GM12865 (cell line): ENCODE measurements around the gene EYA4.

Experiments
- DNase-seq: peaks from one replicate; pipeline ENCODE4 v3.0.0; 2010; ENCODE audit warnings: low read depth
- H3K4me3 ChIP-seq: 2 replicates; pipeline ENCODE4 v1.5.1; 2011; ENCODE audit warnings: mild to moderate bottlenecking, low read depth, low read length, control low read depth
- TF ChIP-seq, protein P1 (sequence below): IDR thresholded peaks from 2 replicates; pipeline ENCODE4 v1.5.1; 2011; ENCODE audit warnings: low read length, control low read depth, low read depth, inconsistent platforms; ENCODE audit not compliant: insufficient read depth; ENCODE audit errors: missing control alignments

Gene EYA4

DNA sequence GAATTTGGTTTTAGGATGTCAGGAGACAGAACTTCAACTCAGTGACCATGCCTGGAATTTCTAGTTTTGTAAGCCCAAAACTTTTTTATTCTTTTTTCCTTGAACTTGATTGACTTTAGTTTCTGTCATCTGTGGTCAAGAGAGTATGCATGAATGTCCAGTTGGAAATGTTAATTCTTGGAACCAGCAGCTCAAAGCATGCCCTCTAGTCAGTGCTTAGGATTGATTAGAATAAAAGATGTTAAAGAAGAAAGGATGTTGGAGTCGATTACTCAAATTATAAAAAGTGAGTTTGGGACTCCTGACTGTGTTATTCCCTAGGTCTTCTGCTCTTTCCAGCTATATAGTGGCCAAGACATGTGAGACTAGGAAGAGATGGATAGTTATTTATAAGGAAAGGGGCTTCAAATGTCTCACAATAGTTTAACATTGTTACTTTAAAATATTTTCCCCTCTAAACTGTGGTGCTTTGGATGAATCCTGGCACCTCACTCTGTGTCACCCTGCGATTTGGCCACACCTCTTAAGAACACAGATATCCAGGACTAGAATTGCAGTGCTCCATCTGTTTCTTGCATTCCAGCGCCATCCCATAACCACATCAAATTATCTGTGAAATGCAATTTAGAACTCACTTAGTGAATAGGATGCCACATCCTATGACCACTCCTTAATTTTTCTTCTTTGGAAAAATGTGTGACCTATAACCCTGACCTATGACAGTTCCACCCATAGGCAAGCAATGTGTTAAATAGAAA lies 298.5 kb downstream of the EYA4 start:
- TF ChIP-seq, protein P1, sequence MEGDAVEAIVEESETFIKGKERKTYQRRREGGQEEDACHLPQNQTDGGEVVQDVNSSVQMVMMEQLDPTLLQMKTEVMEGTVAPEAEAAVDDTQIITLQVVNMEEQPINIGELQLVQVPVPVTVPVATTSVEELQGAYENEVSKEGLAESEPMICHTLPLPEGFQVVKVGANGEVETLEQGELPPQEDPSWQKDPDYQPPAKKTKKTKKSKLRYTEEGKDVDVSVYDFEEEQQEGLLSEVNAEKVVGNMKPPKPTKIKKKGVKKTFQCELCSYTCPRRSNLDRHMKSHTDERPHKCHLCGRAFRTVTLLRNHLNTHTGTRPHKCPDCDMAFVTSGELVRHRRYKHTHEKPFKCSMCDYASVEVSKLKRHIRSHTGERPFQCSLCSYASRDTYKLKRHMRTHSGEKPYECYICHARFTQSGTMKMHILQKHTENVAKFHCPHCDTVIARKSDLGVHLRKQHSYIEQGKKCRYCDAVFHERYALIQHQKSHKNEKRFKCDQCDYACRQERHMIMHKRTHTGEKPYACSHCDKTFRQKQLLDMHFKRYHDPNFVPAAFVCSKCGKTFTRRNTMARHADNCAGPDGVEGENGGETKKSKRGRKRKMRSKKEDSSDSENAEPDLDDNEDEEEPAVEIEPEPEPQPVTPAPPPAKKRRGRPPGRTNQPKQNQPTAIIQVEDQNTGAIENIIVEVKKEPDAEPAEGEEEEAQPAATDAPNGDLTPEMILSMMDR: no peak
- H3K4me3 ChIP-seq: no peak overlapping the region
- DNase-seq: no peak

DNA sequence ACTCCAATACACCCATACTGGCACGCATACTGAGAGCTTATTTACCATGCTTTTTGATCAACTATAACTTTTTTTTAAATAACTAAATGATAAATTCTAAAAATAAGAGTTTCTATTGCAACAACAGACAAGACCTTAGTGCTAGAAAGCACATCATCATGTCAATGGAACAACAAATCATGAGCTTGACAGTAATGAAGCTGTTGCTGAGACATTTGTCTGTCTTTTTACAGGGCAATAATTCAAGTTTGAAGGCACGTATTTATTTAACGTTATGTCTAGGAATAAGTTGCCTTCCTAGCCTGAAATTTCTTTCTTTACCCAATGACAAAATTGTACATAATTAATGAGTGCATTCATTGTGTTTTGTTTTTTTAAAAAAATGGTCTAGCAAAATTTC lies 299.2 kb downstream of the EYA4 start:
- no peak overlapping the region for H3K4me3 ChIP-seq
- no peak for DNase-seq
- TF ChIP-seq, protein P1: no peak

DNA sequence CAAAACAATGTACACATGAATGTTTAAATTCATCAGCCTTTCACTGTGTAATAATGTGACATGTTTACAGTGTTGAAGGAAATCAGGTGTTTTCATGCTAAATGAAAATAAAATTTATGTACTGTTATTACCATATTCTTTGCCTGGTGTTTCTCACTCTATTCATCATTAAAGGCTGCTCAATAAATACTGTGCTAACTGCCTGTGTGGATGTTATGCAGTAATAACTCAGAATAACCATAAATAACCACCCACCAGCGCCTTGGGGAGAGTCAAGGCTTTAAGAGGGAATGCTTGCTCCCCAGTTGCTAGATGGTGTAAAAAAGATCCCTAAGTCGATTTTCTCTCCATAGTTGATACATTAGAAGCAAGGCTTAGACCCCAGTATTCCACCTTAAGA lies 299.9 kb downstream of the EYA4 start:
- no peak overlapping the region for H3K4me3 ChIP-seq
- no peak for DNase-seq
- TF ChIP-seq, protein P1: no peak

DNA sequence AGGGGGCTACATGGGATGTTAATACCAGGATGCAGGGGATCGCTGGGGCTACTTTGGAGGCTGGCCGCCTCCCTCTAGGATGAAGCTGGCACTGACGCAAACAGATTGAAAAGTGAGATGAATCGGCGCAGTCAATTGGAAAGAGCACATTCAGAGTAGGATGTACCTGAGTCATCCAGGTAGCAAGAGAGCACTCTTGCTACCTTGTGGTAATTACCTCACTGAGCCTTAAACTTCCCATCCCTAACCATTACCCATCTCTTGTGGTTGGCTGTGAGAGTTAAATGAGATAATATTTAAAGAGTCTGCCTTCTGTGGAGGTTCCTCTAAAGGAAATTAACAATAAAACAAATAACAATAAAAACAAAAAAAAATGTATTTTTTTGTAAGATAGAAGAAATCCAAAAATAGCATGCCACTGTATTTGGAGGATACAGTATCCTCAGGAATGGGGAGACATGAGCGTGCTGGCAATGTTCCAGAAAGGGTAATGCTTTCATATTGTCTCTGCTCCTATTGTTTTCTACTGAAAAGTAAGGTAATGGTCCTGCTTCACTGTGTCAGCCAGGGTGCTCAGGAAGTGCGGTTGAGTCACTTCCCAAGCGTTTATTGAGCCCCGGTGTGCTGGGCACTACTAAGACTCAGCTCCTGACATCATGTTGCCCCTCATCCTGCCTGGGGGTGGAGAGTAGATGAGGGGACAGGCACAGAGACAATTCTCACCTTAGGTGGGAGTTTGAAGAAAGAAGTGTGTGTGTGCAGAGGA lies 301.1 kb downstream of the EYA4 start:
- TF ChIP-seq, protein P1: no peak
- DNase-seq: peak; percentile 10
- no peak overlapping the region for H3K4me3 ChIP-seq

DNA sequence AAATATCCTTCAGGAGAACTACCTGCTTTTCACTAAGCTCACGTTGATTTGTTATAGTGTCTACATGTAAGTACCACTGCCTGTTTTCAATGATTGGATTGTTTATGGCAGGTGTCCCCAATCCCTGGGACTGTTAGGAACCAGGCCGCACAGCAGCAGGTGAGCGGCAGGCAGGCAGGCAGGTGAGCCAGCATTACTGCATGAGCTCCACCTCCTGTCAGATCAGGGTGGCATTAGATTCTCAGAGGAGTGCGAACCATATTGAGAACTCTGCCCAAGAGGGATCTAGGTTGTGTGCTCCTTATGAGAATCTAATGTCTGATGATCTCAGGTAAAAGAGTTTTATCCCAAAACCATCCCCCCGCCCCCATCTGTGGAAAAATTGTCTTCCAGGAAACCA lies 303.3 kb downstream of the EYA4 start:
- TF ChIP-seq, protein P1: no peak
- no peak for DNase-seq
- H3K4me3 ChIP-seq: no peak overlapping the region

DNA sequence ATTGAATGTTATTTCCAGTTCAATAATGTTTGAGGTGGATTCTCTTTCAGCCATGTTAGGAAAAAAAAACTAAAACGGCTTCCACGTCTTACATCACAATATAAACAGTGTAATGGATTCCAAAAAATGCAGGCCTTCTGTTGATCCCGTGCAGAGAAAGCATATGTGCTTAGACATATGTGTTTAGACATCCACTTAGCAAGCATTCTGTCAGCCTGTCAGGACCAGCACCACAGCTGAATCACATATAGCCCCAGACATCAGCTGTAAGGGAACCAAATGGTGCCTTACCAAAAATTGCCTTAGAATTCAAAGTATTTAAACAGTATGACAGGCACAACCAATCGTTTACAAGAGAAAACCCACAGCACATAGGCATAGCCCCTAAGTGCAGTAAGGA lies 304.9 kb downstream of the EYA4 start:
- TF ChIP-seq, protein P1: no peak
- DNase-seq: no peak
- no peak overlapping the region for H3K4me3 ChIP-seq

DNA sequence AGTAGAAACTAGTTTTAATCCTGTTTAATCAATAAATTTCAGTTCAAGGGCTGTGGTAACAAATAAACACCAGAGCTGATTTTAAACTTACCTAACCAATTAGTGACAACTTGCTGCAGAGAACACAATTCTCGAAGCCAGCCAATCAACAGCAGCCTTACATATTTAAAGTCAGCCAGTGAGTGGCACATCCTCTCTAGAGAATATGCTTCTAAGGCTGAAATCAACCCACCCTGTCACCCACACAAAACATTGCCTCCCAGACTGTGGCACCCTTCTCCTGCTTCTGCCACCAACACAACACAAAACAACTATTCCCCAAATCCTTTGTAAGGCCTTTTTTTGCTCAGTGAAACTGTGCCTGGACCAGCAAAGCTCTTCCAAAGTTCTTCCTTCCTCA lies 306.0 kb downstream of the EYA4 start:
- no peak overlapping the region for H3K4me3 ChIP-seq
- TF ChIP-seq, protein P1: no peak
- peak; percentile 7 for DNase-seq
